Activated T-helper 1 cell treated with anti-CD3 and anti-CD28 coated beads, Interleukin-12 subunit alpha, Interleukin-12 subunit beta, Interleukin-2, Interleukin-4 antibody, amounts not matched to agents 30 ng/mL and 10 ng/mL and 1 ng/mL, durations not matched to agents 14 hours and 24 hours and 36 hours (primary cell): Measurements from ENCODE around the gene INS. TPM values are rescaled to one million over a fixed set of nuclear protein-coding genes. Genes with fewer than 3 reads are reported as not detected.
"Not testable (repeated sequence)": the region's sequence is repeated elsewhere in the genome, so short reads cannot be mapped to it uniquely, and the experiment has no call there.

ENCODE experiments used
- DNase-seq: peaks from one replicate; pipeline ENCODE4 v3.0.0; 2021; ENCODE audit warnings: low spot score
- H3K27ac Mint-ChIP-seq: one replicate; pipeline ENCODE4 v1.8.0; 2021; ENCODE audit warnings: mild to moderate bottlenecking, mixed read lengths
- H3K27me3 Mint-ChIP-seq: one replicate; pipeline ENCODE4 v1.8.0; 2022; ENCODE audit warnings: mild to moderate bottlenecking, moderate library complexity, mixed read lengths; ENCODE audit not compliant: insufficient read depth
- H3K36me3 Mint-ChIP-seq: one replicate; pipeline ENCODE4 v1.8.0; 2021; ENCODE audit warnings: low read depth, mixed read lengths
- H3K4me1 Mint-ChIP-seq: one replicate; pipeline ENCODE4 v1.8.0; 2021; ENCODE audit warnings: low read depth, mixed read lengths
- H3K4me3 Mint-ChIP-seq: one replicate; pipeline ENCODE4 v1.8.0; 2021; ENCODE audit warnings: mild to moderate bottlenecking, moderate library complexity, mixed read lengths
- H3K9me3 Mint-ChIP-seq: one replicate; pipeline ENCODE4 v1.8.0; 2021; ENCODE audit warnings: mixed read lengths
- intact Hi-C: fragments of 100-400 bp; cut with micrococcal nuclease; formaldehyde crosslinking; loops from one replicate; pipeline ENCODE4 v1.15.1; 2024
- total RNA-seq: library from RNA; stranded (reverse); gene quantifications from 2 replicates; pipeline ENCODE4 v1.2.3, GENCODE V29; 2022

INS gene
- total RNA-seq, 1 donor from 2014 or later, result not detected

GRCh38 chr11:2132874-2133240 is 28.2 kb downstream of the INS start:
- Mint-ChIP-seq H3K4me3 (no peak overlapping the region), H3K36me3 (no peaks in the 10 kb centered on the region), H3K4me1 (no peaks in the 10 kb centered on the region), H3K27me3 (peaks cover 41% of the 10 kb centered on the region), H3K9me3 (peaks cover 4% of the 10 kb centered on the region), H3K27ac (no peak overlapping the region)
- DNase-seq, result no peak
- intact Hi-C loops, result no loop called here

- Mint-ChIP-seq H3K27me3 (peaks cover 35% of the 10 kb centered on the region), H3K36me3 (no peaks in the 10 kb centered on the region), H3K4me3 (no peak overlapping the region), H3K27ac (no peak overlapping the region), H3K9me3 (peaks cover 4% of the 10 kb centered on the region), H3K4me1 (no peaks in the 10 kb centered on the region)
- no peak for DNase-seq
- intact Hi-C loops, result no loop called here
These were observed 28.8 kb downstream of the INS start for GRCh38 chr11:2132246-2132645.

- peaks cover 31% of the 10 kb centered on the region for H3K27me3 Mint-ChIP-seq
- no peak overlapping the region for H3K4me3 Mint-ChIP-seq
- no peaks in the 10 kb centered on the region for H3K4me1 Mint-ChIP-seq
- no peak for DNase-seq
- no peaks in the 10 kb centered on the region for H3K36me3 Mint-ChIP-seq
- H3K9me3 Mint-ChIP-seq, result peaks cover 4% of the 10 kb centered on the region
- H3K27ac Mint-ChIP-seq, result no peak overlapping the region
- intact Hi-C loops, result no loop called here
These were observed 29.4 kb downstream of the INS start for GRCh38 chr11:2131371-2132236.

- DNase-seq, result no peak
- peaks cover 25% of the 10 kb centered on the region for H3K27me3 Mint-ChIP-seq
- no peak overlapping the region for H3K27ac Mint-ChIP-seq
- no peaks in the 10 kb centered on the region for H3K4me1 Mint-ChIP-seq
- no peak overlapping the region for H3K4me3 Mint-ChIP-seq
- peaks cover 4% of the 10 kb centered on the region for H3K9me3 Mint-ChIP-seq
- no peaks in the 10 kb centered on the region for H3K36me3 Mint-ChIP-seq
- intact Hi-C loops, result no loop called here
These were observed 30.1 kb downstream of the INS start for GRCh38 chr11:2130881-2131352.

- no peaks in the 10 kb centered on the region for H3K36me3 Mint-ChIP-seq
- peaks cover 15% of the 10 kb centered on the region for H3K27me3 Mint-ChIP-seq
- H3K27ac Mint-ChIP-seq, result no peak overlapping the region
- intact Hi-C loops, result no loop called here
- no peak overlapping the region for H3K4me3 Mint-ChIP-seq
- no peaks in the 10 kb centered on the region for H3K4me1 Mint-ChIP-seq
- peaks cover 5% of the 10 kb centered on the region for H3K9me3 Mint-ChIP-seq
- DNase-seq, result no peak
These were observed 31.2 kb downstream of the INS start for GRCh38 chr11:2129699-2130366.

- H3K27me3 Mint-ChIP-seq, result peaks cover 15% of the 10 kb centered on the region
- no peak overlapping the region for H3K4me3 Mint-ChIP-seq
- no peak overlapping the region for H3K27ac Mint-ChIP-seq
- DNase-seq, result no peak
- intact Hi-C loops, result no loop called here
- no peaks in the 10 kb centered on the region for H3K36me3 Mint-ChIP-seq
- H3K9me3 Mint-ChIP-seq, result peaks cover 9% of the 10 kb centered on the region
- H3K4me1 Mint-ChIP-seq, result no peaks in the 10 kb centered on the region
These were observed 31.7 kb downstream of the INS start for GRCh38 chr11:2129308-2129698.

GRCh38 chr11:2128511-2129307 is 32.3 kb downstream of the INS start:
- H3K9me3 Mint-ChIP-seq, result peaks cover 9% of the 10 kb centered on the region
- no peaks in the 10 kb centered on the region for H3K36me3 Mint-ChIP-seq
- intact Hi-C loops, result no loop called here
- no peak overlapping the region for H3K4me3 Mint-ChIP-seq
- no peak overlapping the region for H3K27ac Mint-ChIP-seq
- DNase-seq, result no peak
- H3K27me3 Mint-ChIP-seq, result peaks cover 14% of the 10 kb centered on the region
- H3K4me1 Mint-ChIP-seq, result no peaks in the 10 kb centered on the region

- Mint-ChIP-seq H3K4me1 (no peaks in the 10 kb centered on the region), H3K27ac (no peak overlapping the region), H3K9me3 (peaks cover 9% of the 10 kb centered on the region), H3K27me3 (peaks cover 9% of the 10 kb centered on the region), H3K4me3 (no peak overlapping the region), H3K36me3 (no peaks in the 10 kb centered on the region)
- intact Hi-C loops, result no loop called here
- DNase-seq, result no peak
These were observed 32.9 kb downstream of the INS start for GRCh38 chr11:2128130-2128510.

GRCh38 chr11:2127482-2128129 is 33.4 kb downstream of the INS start:
- H3K36me3 Mint-ChIP-seq, result no peaks in the 10 kb centered on the region
- H3K4me1 Mint-ChIP-seq, result no peaks in the 10 kb centered on the region

GRCh38 chr11:2126520-2127085 is 34.4 kb downstream of the INS start:
- DNase-seq, result no peak
- H3K36me3 Mint-ChIP-seq, result no peaks in the 10 kb centered on the region
- H3K4me3 Mint-ChIP-seq, result no peak overlapping the region
- H3K9me3 Mint-ChIP-seq, result peaks cover 9% of the 10 kb centered on the region
- H3K4me1 Mint-ChIP-seq, result no peaks in the 10 kb centered on the region
- peaks cover 3% of the 10 kb centered on the region for H3K27me3 Mint-ChIP-seq
- H3K27ac Mint-ChIP-seq, result no peak overlapping the region
- intact Hi-C loops, result no loop called here

More at GRCh38 chr11:2127482-2128129, 33.4 kb downstream of the INS start:
- intact Hi-C loops, result no loop called here
- DNase-seq, result no peak
- Mint-ChIP-seq H3K27ac (no peak overlapping the region), H3K27me3 (peaks cover 7% of the 10 kb centered on the region), H3K9me3 (peaks cover 9% of the 10 kb centered on the region), H3K4me3 (no peak overlapping the region)

- H3K9me3 Mint-ChIP-seq, H3K27ac Mint-ChIP-seq, DNase-seq, H3K4me3 Mint-ChIP-seq, H3K4me1 Mint-ChIP-seq, H3K36me3 Mint-ChIP-seq, intact Hi-C loops, H3K27me3 Mint-ChIP-seq: not testable (repeated sequence)
These were observed 36.1 kb downstream of the INS start for GRCh38 chr11:2124736-2125484.

- peaks cover 5% of the 10 kb centered on the region for H3K9me3 Mint-ChIP-seq
- no peaks in the 10 kb centered on the region for H3K4me1 Mint-ChIP-seq
- intact Hi-C loops, result no loop called here
- H3K4me3 Mint-ChIP-seq, result no peak overlapping the region
- DNase-seq, result no peak
- no peaks in the 10 kb centered on the region for H3K27me3 Mint-ChIP-seq
- H3K36me3 Mint-ChIP-seq, result no peaks in the 10 kb centered on the region
- H3K27ac Mint-ChIP-seq, result no peak overlapping the region
These were observed 37.4 kb downstream of the INS start for GRCh38 chr11:2123628-2123960.
